H1 (cell line): ENCODE measurements around the gene CHCHD3. TPM values are rescaled to one million over a fixed set of nuclear protein-coding genes. Genes with fewer than 3 reads are reported as not detected.

Experiments used
- CEBPB ChIP-seq: IDR thresholded peaks from 2 replicates; pipeline ENCODE4 v1.6.1; 2012; ENCODE audit warnings: low read depth, low read length
- CHD2 ChIP-seq: IDR thresholded peaks from 2 replicates; pipeline ENCODE4 v1.6.1; 2012; ENCODE audit warnings: low read length, improper control_type of control experiment
- CHD7 ChIP-seq: fragments of 300-600 bp; sonication (generic); IDR thresholded peaks from 2 replicates; pipeline ENCODE4 v1.7.1; 2012; ENCODE audit warnings: low read length, moderate library complexity, mild to moderate bottlenecking, inconsistent platforms; ENCODE audit not compliant: insufficient replicate concordance
- EP300 ChIP-seq, 2 experiments: IDR thresholded peaks; 1 replicate in 1 of 2; 2 replicates in 1 of 2; pipeline ENCODE4 v1.6.1; 2011 to 2012; ENCODE audit warnings: low read depth in 2 of 2, low read length in 2 of 2, mild to moderate bottlenecking in 2 of 2, borderline replicate concordance in 1 of 2, inconsistent platforms in 1 of 2, moderate library complexity in 1 of 2
- GABPA ChIP-seq: IDR thresholded peaks from 2 replicates; pipeline ENCODE4 v1.6.1; 2011; ENCODE audit warnings: mild to moderate bottlenecking, low read length, moderate library complexity, borderline replicate concordance; ENCODE audit not compliant: insufficient read depth
- HDAC2 ChIP-seq, 2 experiments: fragments of 300-600 bp in 1 of 2; sonication (generic) in 1 of 2; IDR thresholded peaks; 2 replicates each; pipeline ENCODE4 v1.6.1; 2011 to 2012; ENCODE audit warnings: low read depth in 2 of 2, low read length in 2 of 2, mild to moderate bottlenecking in 2 of 2, moderate library complexity in 2 of 2, borderline replicate concordance in 1 of 2, inconsistent platforms in 1 of 2
- RFX5 ChIP-seq: IDR thresholded peaks from 2 replicates; pipeline ENCODE4 v1.6.1; 2011; ENCODE audit warnings: low read depth, low read length, improper control_type of control experiment, borderline replicate concordance
- SIRT6 ChIP-seq: IDR thresholded peaks from one replicate; pipeline ENCODE4 v1.7.1; 2012; ENCODE audit warnings: low read length, inconsistent platforms
- SRF ChIP-seq: IDR thresholded peaks from 2 replicates; pipeline ENCODE4 v1.6.1; 2011; ENCODE audit warnings: mild to moderate bottlenecking, low read depth, low read length, moderate library complexity
- polyA plus RNA-seq, 7 experiments: library from polyadenylated mRNA; depleted of rRNA in 3 of 7; stranded (reverse) in 5 of 7; unstranded in 2 of 7; fragments of >200 nt in 5 of 7; fragments of 200-250 nt in 2 of 7; gene quantifications; 1 replicate in 5 of 7; 2 replicates in 1 of 7; 4 replicates in 1 of 7; pipeline versions ENCODE4 v1.2.1 to v1.2.3, GENCODE V29; 2011 to 2013; ENCODE audit warnings: missing spikeins in 2 of 7, mixed read lengths in 2 of 7
- total RNA-seq: library from RNA; stranded (reverse); fragmentation: NEBNext Ultra II Directional; extraction: Animal tissue kit (Norgen Biotek cat#: 25700); gene quantifications from 2 replicates; pipeline ENCODE4 v1.2.1, GENCODE V29; 2021
- TF ChIP-seq, protein P1 (sequence below): IDR thresholded peaks from 2 replicates; pipeline ENCODE4 v1.6.1; 2011; ENCODE audit warnings: low read depth, mild to moderate bottlenecking, low read length; ENCODE audit not compliant: insufficient read depth

The CHCHD3 gene
- total and polyA plus RNA-seq, 2 of the 8 experiments (the other 6 are each of a cell fraction or from before 2014, with no cell fraction given), result 42.9 to 137 TPM

- TF ChIP-seq CHD7, result no peak
- no peak for TF ChIP-seq SRF
- TF ChIP-seq, protein P1, sequence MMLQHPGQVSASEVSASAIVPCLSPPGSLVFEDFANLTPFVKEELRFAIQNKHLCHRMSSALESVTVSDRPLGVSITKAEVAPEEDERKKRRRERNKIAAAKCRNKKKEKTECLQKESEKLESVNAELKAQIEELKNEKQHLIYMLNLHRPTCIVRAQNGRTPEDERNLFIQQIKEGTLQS, result no peak
- TF ChIP-seq CEBPB, result no peak
- TF ChIP-seq SIRT6, result no peak
- no peak for TF ChIP-seq CHD2
- TF ChIP-seq HDAC2 (IDR thresholded peaks at IDR 0.05; ENCODE audit: borderline replicate concordance in 1 of 2, low read depth in 2 of 2, low read length in 2 of 2), result no peak
- no peak for TF ChIP-seq RFX5
- TF ChIP-seq EP300 (IDR thresholded peaks at IDR 0.05; ENCODE audit: borderline replicate concordance in 1 of 2, low read depth in 2 of 2, low read length in 2 of 2), result no peak
- TF ChIP-seq GABPA, result no peak
Measured at GRCh38 chr7:132855901-132856300, 226.0 kb downstream of the CHCHD3 start (continued).
